SU-DHL-6 (cell line): Measurements from ENCODE around the gene RB1.

Experiments
- EZH2phosphoT487 ChIP-seq: fragments of 200-600 bp; sonication (generic), shearing (Covaris generic); conservative IDR thresholded peaks from 2 replicates; pipeline ENCODE4 v1.6.1; 2018; ENCODE audit warnings: mild to moderate bottlenecking, antibody characterized with exemption, low read length, moderate library complexity, mixed read lengths
- TF ChIP-seq, protein P1 (sequence below): fragments of 200-600 bp; sonication (generic); IDR thresholded peaks from one replicate; pipeline ENCODE4 v1.5.1; 2017; ENCODE audit warnings: antibody characterized with exemption, mild to moderate bottlenecking, low read length, moderate library complexity; ENCODE audit not compliant: insufficient read depth, poor library complexity, severe bottlenecking

DNA sequence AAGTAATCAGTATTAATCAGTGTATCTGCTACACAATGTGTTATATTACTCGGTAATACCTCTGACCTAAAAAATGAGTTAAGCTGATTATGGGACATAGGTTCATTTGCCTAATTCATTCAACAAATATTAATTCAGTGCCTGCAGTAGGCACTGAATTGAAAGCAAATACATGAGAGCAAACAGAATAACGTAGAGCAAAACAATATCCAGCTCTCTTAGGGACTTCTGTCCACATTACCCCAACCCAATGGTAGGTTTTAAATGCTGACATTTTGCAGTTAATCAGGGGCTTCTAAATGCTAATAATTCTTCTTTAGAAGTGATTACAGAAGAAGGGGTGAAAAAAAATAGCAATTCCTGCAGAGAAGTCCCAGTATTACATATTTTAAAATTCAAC is 224.4 kb downstream of the RB1 start:
- TF ChIP-seq, protein P1, sequence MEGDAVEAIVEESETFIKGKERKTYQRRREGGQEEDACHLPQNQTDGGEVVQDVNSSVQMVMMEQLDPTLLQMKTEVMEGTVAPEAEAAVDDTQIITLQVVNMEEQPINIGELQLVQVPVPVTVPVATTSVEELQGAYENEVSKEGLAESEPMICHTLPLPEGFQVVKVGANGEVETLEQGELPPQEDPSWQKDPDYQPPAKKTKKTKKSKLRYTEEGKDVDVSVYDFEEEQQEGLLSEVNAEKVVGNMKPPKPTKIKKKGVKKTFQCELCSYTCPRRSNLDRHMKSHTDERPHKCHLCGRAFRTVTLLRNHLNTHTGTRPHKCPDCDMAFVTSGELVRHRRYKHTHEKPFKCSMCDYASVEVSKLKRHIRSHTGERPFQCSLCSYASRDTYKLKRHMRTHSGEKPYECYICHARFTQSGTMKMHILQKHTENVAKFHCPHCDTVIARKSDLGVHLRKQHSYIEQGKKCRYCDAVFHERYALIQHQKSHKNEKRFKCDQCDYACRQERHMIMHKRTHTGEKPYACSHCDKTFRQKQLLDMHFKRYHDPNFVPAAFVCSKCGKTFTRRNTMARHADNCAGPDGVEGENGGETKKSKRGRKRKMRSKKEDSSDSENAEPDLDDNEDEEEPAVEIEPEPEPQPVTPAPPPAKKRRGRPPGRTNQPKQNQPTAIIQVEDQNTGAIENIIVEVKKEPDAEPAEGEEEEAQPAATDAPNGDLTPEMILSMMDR = no peak
- no peak for TF ChIP-seq EZH2phosphoT487
